GM21515 (cell line): ENCODE measurements around the gene RHBDF2.

Experiments
- ATAC-seq: cut with Tn5 transposase; IDR thresholded peaks from one replicate; pipeline ENCODE4 v1.9.1; 2021; ENCODE audit not compliant: unreplicated experiment

The RHBDF2 gene

GRCh38 chr17:76502341-76503211 is 1.4 kb upstream of the RHBDF2 start:
- ATAC-seq: no peak

GRCh38 chr17:76501827-76502307 is 644 bp upstream of the RHBDF2 start:
- no peak for ATAC-seq

GRCh38 chr17:76500747-76501017 is 541 bp downstream of the RHBDF2 start:
- ATAC-seq: no peak

GRCh38 chr17:76500074-76500746 is 1.0 kb downstream of the RHBDF2 start:
- ATAC-seq: no peak

GRCh38 chr17:76499267-76499667 is 2.0 kb downstream of the RHBDF2 start:
- no peak for ATAC-seq

GRCh38 chr17:76498876-76499251 is 2.4 kb downstream of the RHBDF2 start:
- ATAC-seq: no peak

GRCh38 chr17:76497979-76498875 is 3.0 kb downstream of the RHBDF2 start:
- no peak for ATAC-seq

- ATAC-seq: no peak
Observed at GRCh38 chr17:76497699-76497978, 3.6 kb downstream of the RHBDF2 start.

- ATAC-seq: no peak
Observed at GRCh38 chr17:76496464-76496863, 4.8 kb downstream of the RHBDF2 start.

GRCh38 chr17:76495663-76496400 is 5.4 kb downstream of the RHBDF2 start:
- ATAC-seq: no peak

- no peak for ATAC-seq
Observed at GRCh38 chr17:76493505-76494167, 7.6 kb downstream of the RHBDF2 start.

- ATAC-seq: peak; percentile 36
Observed at GRCh38 chr17:76492989-76493501, 8.2 kb downstream of the RHBDF2 start.

- ATAC-seq: peak; percentile 33
Observed at GRCh38 chr17:76492123-76492988, 8.9 kb downstream of the RHBDF2 start.

- no peak for ATAC-seq
Observed at GRCh38 chr17:76491271-76492122, 9.7 kb downstream of the RHBDF2 start.

GRCh38 chr17:76490112-76490710 is 11.0 kb downstream of the RHBDF2 start:
- no peak for ATAC-seq

GRCh38 chr17:76487451-76488192 is 13.6 kb downstream of the RHBDF2 start:
- ATAC-seq: no peak

GRCh38 chr17:76485569-76485968 is 15.7 kb downstream of the RHBDF2 start:
- no peak for ATAC-seq
